Gastroesophageal sphincter (tissue), 4 donors: ENCODE measurements around the gene TTC33. TPM values are rescaled to one million over a fixed set of nuclear protein-coding genes. Genes with fewer than 3 reads are reported as not detected.

Source experiments
- ATAC-seq: fragments of 150-250 bp; one replicate; pipeline ENCODE4 v1.9.1; 2016; ENCODE audit warnings: mild to moderate bottlenecking, moderate library complexity
- H3K27ac ChIP-seq, 4 donors: fragments of 200-600 bp; sonication (generic) in 3 of 4; 1 replicate in 3 of 4; 2 replicates in 1 of 4; pipeline ENCODE4 v1.5.1; 2016 to 2019
- H3K27me3 ChIP-seq: fragments of 200-600 bp; sonication (generic); one replicate; pipeline ENCODE4 v1.5.1; 2019
- H3K36me3 ChIP-seq, 2 donors: fragments of 200-600 bp; sonication (generic); one replicate each; pipeline ENCODE4 v1.5.1; 2019; ENCODE audit warnings: control low read depth in 1 of 2
- H3K4me1 ChIP-seq, 3 donors: fragments of 200-600 bp; sonication (generic); 1 replicate in 2 of 3; 2 replicates in 1 of 3; pipeline ENCODE4 v1.5.1; 2016 to 2019; ENCODE audit warnings: control low read depth in 2 of 3
- H3K4me3 ChIP-seq, 2 donors: fragments of 200-600 bp; sonication (generic); one replicate each; pipeline ENCODE4 v1.5.1; 2019; ENCODE audit warnings: mild to moderate bottlenecking in 1 of 2, moderate library complexity in 1 of 2
- H3K9me3 ChIP-seq, 3 donors: fragments of 200-600 bp; sonication (generic); one replicate each; pipeline ENCODE4 v1.5.1; 2017 to 2019; ENCODE audit warnings: control low read depth in 2 of 3
- EP300 ChIP-seq: sonication (generic); formaldehyde crosslinking; IDR thresholded peaks from one replicate; pipeline ENCODE4 v1.6.1; 2017; ENCODE audit warnings: antibody characterized with exemption, mild to moderate bottlenecking
- POLR2A ChIP-seq, 2 donors: fragments of 450-650 bp; IDR thresholded peaks; one replicate each; pipeline ENCODE4 v1.6.1; 2017; ENCODE audit warnings: antibody characterized with exemption in 2 of 2, mild to moderate bottlenecking in 2 of 2, moderate library complexity in 1 of 2
- POLR2AphosphoS5 ChIP-seq: sonication (generic); formaldehyde crosslinking; IDR thresholded peaks from one replicate; pipeline ENCODE4 v1.6.1; 2017; ENCODE audit warnings: antibody characterized with exemption
- WGBS, 2 donors: methylation state at CpG; one replicate each; pipeline ENCODE4 v1.1.5; 2018; ENCODE audit warnings: low coverage in 1 of 2; 5-methylcytosine and 5-hydroxymethylcytosine counted together
- total RNA-seq, 4 donors: library from RNA; depleted of rRNA; stranded (reverse); fragments of >200 nt; gene quantifications; one replicate each; pipeline ENCODE4 v1.1.0, GENCODE V29; 2016
- TF ChIP-seq, protein P1 (sequence below), 4 experiments: fragments of 200-600 bp in 2 of 4; fragments of 450-650 bp in 2 of 4; sonication (generic) in 1 of 4; IDR thresholded peaks; one replicate each; pipeline ENCODE4 v1.5.1; 2017 to 2019; ENCODE audit warnings: antibody characterized with exemption in 4 of 4, mild to moderate bottlenecking in 2 of 4, moderate library complexity in 2 of 4

Gene TTC33
- total RNA-seq, 4 donors from 2014 or later, result 23.2 to 27.7 (median 25.8) TPM

DNA sequence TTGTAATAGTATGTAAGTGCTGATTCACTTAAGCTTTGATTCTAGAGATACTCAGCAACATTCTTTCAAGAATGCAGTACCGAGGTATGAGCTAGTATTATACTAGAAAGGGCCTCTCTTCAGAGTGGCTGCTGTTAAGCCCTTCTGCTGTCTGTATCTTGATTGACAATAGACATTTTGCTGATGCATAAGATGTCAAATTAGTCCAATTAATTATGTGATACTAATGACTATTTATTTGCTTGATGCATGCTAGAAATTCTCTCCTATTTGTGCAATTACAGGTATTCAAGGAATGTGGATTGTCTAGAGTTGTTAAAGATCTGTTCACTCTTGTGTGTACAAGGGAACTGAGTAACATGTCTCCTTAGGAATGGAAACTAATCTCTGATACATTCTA is 168.4 kb downstream of the TTC33 start:
- ATAC-seq, result no peak
- Histone ChIP-seq H3K27me3 (no peaks in the 10 kb centered on the region), H3K4me3 (no peak overlapping the region)

DNA sequence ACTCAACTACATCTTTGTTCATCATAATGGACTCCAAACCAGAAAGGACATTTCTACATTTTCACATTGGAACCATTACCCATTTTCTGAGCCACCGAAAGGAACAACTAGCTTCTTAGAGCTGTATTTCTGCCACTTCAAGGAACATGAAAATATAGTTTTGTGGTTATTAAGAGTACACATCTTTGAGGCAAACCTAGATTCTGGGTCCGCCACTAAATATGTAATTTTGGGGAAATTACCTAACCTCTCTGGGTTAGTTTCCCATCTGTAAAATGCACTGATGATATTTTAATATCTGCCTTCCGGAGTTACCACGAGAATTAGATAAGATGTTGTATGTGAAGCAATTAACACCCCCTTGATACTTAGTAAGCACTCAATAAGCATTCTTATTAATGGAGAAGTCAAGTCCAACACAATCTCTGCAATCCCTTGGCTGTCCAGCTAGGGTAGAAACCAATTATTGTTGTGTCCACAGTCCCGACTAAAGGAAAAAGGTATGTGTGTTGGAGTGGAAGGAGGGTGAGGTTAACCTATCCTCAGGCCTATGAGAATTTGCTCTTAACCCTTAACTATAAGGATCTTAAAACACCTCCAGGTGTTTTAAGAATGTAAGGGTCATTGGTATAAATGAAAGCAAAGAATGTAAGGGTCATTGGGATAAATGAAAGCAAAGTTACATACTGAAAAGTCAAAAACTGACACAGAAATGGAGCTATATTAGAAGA is 170.1 kb downstream of the TTC33 start:
- H3K27me3 ChIP-seq, result no peaks in the 10 kb centered on the region
- no peaks in the 10 kb centered on the region for H3K9me3 ChIP-seq
- H3K4me3 ChIP-seq, result no peak overlapping the region
- 76 to 95% methylated on average over 5 of the region's 5 CpGs for WGBS, 2 donors
- ATAC-seq, result no peak
- TF ChIP-seq, protein P1, sequence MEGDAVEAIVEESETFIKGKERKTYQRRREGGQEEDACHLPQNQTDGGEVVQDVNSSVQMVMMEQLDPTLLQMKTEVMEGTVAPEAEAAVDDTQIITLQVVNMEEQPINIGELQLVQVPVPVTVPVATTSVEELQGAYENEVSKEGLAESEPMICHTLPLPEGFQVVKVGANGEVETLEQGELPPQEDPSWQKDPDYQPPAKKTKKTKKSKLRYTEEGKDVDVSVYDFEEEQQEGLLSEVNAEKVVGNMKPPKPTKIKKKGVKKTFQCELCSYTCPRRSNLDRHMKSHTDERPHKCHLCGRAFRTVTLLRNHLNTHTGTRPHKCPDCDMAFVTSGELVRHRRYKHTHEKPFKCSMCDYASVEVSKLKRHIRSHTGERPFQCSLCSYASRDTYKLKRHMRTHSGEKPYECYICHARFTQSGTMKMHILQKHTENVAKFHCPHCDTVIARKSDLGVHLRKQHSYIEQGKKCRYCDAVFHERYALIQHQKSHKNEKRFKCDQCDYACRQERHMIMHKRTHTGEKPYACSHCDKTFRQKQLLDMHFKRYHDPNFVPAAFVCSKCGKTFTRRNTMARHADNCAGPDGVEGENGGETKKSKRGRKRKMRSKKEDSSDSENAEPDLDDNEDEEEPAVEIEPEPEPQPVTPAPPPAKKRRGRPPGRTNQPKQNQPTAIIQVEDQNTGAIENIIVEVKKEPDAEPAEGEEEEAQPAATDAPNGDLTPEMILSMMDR (IDR thresholded peaks at IDR 0.05), result no peak
- TF ChIP-seq EP300, result no peak
- no peak for TF ChIP-seq POLR2A (IDR thresholded peaks at IDR 0.05)
- no peak for TF ChIP-seq POLR2AphosphoS5
- H3K36me3 ChIP-seq, result no peaks in the 10 kb centered on the region
- no peaks in the 10 kb centered on the region for H3K4me1 ChIP-seq
- no peak overlapping the region for H3K27ac ChIP-seq

More for the DNA sequence above, 168.4 kb downstream of the TTC33 start:
- Histone ChIP-seq H3K9me3 (no peaks in the 10 kb centered on the region), H3K4me1 (no peaks in the 10 kb centered on the region), H3K27ac (no peak overlapping the region), H3K36me3 (no peaks in the 10 kb centered on the region)
- 81 to 100% methylated on average over 1 of the region's 1 CpG for WGBS, 2 donors
- TF ChIP-seq POLR2A (IDR thresholded peaks at IDR 0.05) (no peak), EP300 (no peak), POLR2AphosphoS5 (no peak)
- TF ChIP-seq, protein P1 (IDR thresholded peaks at IDR 0.05), result no peak

DNA sequence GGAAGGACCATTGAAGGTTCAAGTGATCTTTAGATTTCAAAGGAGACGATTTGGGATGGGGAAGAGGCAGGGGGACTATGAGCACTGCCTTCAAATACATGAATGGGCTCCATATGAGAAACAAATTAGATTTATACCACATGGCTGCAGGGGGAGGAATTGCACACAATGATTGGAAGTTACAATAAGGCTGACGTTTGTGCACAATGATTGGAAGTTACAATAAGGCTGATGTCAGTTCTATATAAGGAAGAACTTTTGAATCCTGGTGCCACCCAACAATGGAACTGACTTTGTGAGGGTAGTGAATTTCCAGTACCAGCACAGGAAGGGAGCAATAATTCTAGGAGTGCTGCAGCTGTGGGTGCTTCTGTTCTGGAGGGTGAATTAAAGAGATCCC is 171.7 kb downstream of the TTC33 start:
- Histone ChIP-seq H3K36me3 (no peaks in the 10 kb centered on the region), H3K4me1 (no peaks in the 10 kb centered on the region), H3K27ac (no peak overlapping the region), H3K27me3 (no peaks in the 10 kb centered on the region), H3K9me3 (no peaks in the 10 kb centered on the region), H3K4me3 (no peak overlapping the region)
- TF ChIP-seq POLR2AphosphoS5, result no peak
- no peak for TF ChIP-seq POLR2A (IDR thresholded peaks at IDR 0.05)
- TF ChIP-seq EP300, result no peak
- TF ChIP-seq, protein P1 (IDR thresholded peaks at IDR 0.05), result no peak
- 65 to 75% methylated on average over 2 of the region's 2 CpGs for WGBS, 2 donors
- no peak for ATAC-seq

DNA sequence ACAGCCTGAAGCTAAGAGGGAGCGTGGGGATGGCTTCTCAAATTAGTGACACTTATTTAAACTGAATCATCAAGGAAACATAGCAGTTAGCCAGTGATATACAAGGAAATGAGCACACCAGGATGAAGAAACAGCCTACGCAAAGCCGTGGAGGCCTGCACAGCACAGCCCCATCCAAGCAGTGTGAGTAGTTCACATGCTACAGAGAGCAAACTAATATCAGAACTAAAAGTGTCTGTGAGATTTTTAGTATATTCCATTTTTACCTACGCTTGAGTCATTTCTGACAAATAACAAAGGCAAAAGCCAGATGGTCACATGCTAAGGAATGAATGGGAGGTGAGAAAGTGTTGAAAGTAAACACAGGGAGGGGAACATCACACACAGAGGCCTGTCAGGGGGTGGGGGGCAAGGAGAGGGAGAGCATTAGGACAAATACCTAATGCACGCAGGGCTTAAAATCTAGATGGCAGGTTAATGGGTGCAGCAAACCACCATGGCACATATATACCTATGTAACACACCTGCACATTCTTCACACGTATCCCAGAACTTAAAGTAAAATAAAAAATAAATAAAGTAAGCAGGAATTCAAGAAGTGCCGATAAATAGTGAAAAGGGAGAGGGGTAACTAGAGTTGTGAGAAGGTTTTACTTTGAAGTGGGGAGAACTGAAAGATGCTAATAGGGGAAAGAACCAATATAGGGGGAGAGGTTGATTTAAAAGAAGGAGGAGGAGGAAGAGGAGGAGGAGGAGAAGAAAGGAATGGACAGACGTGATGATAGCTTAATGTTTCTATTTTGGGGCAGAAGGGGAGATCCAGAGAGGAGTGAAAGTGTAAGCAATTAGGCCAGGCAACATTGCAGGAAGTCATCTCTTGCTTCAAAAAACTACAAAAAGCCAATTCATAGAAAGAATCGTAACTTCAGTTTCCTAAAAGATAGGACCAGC is 177.0 kb downstream of the TTC33 start:
- ATAC-seq, result no peak

More for the DNA sequence above, 177.0 kb downstream of the TTC33 start:
- TF ChIP-seq POLR2A (IDR thresholded peaks at IDR 0.05) (no peak), EP300 (no peak), POLR2AphosphoS5 (no peak)
- TF ChIP-seq, protein P1 (IDR thresholded peaks at IDR 0.05), result no peak
- Histone ChIP-seq H3K36me3 (no peaks in the 10 kb centered on the region), H3K9me3 (no peaks in the 10 kb centered on the region), H3K4me1 (no peaks in the 10 kb centered on the region), H3K4me3 (no peak overlapping the region), H3K27ac (no peak overlapping the region), H3K27me3 (no peaks in the 10 kb centered on the region)
- WGBS, 2 donors, result 77% methylated on average over 4 to 9 of the region's 9 CpGs
